GM19351 (cell line): ENCODE results near the gene PLCH1.

Source experiments
- ATAC-seq: cut with Tn5 transposase; IDR thresholded peaks from one replicate; pipeline ENCODE4 v1.9.1; 2021; ENCODE audit warnings: mild to moderate bottlenecking, moderate library complexity; ENCODE audit not compliant: unreplicated experiment

Gene PLCH1, protein sequence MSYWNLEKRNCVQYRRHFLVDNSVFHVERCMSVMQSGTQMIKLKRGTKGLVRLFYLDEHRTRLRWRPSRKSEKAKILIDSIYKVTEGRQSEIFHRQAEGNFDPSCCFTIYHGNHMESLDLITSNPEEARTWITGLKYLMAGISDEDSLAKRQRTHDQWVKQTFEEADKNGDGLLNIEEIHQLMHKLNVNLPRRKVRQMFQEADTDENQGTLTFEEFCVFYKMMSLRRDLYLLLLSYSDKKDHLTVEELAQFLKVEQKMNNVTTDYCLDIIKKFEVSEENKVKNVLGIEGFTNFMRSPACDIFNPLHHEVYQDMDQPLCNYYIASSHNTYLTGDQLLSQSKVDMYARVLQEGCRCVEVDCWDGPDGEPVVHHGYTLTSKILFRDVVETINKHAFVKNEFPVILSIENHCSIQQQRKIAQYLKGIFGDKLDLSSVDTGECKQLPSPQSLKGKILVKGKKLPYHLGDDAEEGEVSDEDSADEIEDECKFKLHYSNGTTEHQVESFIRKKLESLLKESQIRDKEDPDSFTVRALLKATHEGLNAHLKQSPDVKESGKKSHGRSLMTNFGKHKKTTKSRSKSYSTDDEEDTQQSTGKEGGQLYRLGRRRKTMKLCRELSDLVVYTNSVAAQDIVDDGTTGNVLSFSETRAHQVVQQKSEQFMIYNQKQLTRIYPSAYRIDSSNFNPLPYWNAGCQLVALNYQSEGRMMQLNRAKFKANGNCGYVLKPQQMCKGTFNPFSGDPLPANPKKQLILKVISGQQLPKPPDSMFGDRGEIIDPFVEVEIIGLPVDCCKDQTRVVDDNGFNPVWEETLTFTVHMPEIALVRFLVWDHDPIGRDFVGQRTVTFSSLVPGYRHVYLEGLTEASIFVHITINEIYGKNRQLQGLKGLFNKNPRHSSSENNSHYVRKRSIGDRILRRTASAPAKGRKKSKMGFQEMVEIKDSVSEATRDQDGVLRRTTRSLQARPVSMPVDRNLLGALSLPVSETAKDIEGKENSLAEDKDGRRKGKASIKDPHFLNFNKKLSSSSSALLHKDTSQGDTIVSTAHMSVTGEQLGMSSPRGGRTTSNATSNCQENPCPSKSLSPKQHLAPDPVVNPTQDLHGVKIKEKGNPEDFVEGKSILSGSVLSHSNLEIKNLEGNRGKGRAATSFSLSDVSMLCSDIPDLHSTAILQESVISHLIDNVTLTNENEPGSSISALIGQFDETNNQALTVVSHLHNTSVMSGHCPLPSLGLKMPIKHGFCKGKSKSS (N-terminal part only)

DNA sequence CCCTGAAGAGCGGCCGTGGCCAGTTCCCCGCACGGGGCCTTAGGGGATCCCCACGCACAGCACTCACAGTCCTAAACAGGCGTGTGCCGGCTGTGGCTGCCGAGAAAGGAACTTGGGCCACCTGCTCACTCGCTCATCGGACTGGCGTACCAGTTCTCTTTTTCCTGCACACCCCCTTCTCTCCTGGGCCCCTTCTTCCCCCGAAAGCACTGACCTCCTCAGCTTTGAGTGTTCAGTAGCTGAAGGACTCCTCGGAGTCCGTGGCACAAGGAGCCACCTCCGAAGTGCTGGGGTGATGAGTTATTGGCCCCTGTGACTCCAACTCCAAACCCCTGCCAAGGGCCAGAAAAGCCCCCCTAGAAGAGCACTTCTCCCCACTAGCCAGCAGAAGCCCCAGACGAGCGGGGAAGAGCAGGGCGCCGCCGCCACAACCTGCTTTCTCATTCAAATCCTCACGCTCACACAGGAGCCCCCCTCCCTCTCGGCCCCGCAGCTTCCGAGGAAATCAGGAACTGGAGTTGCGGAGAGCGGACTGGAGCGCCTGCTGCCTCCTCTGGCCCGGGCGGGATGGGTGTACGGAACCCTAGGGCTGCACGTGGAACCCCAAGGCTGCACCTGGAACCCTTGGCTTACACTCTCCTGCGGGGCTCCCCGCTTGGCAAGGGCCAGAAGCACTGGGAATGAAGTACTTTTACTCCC, at the start of gene PLCH1:
Gene PLCH1, minus strand, starts transcription at position 446 of the 699 bp plus-strand sequence. CDS start 40,847 bp downstream, outside the sequence.
- ATAC-seq, result peak; percentile 52

DNA sequence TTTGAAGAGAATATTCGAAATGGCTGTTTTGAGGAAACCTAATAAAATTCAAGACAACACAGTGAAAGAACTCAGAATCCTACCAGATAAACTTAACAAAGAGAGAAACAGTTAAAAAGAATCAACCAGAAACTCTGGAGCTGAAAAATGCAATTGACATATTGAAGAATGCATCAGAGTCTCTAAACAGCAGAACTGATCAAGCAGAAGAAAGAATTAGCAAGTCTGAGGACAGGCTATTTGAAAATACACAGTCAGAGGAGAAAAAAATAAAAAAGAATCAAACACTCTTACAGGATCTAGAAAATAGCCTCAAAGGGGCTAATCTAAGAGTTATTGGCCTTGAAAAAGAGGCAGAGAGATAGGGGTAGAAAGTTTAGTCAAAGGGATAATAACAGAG, 47.7 kb upstream of the PLCH1 start:
- no peak for ATAC-seq

DNA sequence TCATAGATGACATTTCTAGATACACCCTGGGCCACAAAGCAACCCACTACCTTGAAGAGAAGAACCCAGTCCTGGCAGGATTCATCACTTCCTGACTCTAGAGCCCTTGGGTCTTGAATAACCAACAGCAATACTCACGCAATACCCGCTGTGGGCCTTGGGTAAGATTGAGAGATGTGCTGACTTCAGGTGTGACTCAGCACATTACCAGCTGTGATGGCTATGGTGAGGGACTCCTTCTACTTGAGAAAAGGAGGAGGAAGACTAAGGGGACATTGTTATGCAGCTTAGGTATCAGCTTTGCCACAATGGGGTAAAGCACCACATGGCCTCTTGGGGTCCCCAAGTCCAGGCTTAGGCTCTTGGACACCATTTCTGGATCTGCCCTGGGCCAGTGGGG, 46.3 kb upstream of the PLCH1 start:
- no peak for ATAC-seq

DNA sequence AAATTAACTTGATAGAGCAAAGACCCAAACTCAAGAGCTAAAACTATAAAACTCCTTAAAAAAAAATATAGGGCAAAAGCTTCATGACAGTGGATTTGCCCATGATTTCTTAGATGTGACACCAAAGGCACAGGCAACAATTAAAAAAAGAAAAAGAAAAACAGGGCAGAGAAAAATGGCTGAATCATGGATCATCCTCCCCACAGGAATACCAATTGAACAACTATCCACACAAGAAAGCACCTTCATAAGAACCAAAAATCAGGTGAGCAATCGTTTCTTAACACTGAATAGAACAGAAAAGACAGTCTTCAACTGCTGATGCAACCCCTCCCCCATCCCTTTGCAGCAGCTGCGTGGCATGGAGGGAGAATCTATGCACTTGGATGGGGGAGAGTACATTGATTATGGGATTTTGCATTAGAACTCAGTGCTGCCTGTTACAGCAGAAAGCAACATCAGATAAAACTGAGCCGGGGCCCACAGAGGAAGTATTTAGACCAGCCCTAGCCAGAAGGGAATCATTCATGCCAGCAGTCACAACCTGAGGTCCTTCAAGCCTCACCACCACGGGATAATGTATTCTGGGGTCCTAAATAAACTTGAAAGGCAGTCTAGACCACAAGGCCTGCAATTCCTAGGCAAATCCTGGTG, 45.5 kb upstream of the PLCH1 start:
- no peak for ATAC-seq

DNA sequence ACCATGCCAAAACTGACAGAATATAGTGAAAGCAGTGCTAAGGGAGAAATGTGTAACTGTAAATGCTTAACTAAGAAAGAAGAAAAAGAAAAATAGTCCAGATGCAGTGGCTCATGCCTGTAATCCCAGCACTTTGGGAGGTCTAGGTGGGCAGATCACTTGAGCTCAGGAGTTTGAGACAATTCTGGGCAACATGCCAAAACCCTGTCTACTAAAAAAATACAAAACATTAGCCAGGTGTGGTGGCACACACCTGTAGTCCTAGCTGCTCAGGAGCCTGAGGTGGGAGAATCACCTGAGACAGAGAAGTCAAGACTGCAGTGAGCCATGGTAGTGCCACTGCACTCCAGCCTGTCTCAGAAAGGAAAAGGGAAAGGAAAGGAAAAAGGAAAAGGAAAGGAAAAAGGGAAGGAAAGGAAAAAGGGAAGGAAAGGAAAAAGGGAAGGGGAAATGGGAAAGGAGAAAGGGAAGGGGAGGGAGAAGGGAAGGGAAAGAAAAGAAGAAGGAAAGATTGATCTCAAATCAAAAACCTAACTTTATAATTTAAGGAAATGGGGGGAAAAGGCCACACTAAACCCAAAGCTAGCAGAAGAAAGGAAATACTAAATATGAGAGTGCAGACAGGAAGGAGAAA, 40.9 kb upstream of the PLCH1 start:
- no peak for ATAC-seq

DNA sequence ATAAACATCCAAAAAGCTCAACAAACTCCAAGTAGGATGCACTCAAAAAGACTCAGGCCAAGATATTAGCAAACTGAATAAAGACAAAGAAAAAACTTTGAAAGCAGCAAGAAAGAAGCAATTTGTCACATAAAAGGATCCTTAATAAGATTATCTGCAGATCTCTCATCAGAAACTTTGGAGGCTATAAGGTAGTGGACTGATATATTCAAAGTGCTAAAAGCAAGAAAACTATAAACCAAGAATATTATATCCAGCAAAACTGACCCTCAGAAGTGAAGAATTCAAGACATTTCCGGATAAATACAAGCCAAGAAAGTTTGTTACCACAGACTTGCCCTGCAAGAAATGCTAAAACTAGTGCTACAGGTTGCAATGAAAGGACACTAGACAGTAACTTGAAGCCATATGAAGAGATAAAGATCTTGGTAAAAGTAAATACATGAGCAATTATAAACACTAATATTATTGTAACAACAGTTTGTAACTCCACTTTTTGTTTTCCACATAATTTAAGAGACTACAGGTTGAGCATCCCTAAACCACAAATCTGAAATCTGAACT, 37.6 kb upstream of the PLCH1 start:
- no peak for ATAC-seq

DNA sequence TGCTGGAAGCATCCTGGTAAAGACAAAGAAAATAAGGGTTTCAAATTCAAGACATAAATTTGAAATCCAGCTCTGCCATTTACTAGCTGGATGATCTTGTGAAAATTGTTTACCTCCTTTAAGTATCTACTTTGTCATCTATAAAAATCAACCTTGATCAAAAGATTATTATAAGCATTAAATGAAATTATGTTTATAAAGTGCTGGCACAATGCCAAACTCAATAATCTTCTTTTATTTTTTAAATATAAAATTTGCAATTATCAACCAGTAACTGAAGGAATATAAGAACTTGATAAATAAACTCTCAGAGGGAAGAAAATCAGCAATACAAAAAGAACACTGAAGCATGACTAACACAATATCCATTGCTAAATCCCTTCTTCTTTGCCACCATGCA, 35.4 kb upstream of the PLCH1 start:
- ATAC-seq, result no peak

DNA sequence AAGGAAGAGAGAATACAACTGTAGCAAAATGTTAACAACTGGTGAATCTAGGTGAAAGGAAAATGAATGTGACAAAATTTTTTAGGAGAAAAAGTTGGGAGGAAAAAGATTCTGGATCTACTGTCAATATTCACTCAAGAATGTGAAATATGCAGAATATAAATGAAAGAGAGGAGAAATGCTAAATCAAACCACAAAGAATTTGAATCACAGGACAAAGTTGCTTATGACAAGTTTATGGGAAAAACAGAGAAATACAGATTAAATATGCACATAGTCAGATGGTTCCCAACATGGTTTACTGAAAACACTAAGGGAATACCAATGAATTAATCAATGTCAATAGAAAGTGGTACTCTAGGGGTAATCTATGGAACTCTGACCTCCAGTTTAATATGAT, 33.6 kb upstream of the PLCH1 start:
- ATAC-seq, result no peak

DNA sequence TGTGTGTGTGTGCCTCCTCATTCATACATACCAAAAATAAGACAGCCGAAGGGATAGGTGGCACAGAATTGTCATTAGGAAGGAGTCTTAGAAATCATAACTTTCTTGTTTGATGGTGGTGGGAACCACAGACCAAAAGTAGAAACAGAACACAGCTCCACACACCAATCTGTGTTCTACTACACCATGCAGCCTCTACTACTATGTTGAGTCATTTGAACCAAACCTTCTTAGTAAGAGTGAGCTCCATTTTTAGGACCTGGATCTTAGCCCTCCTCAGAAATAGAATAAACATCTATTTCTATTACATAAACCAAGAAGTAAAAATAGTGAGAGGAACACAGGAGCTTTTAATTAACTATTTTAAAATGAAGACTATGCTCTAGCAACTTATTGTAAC, 27.9 kb upstream of the PLCH1 start:
- no peak for ATAC-seq

DNA sequence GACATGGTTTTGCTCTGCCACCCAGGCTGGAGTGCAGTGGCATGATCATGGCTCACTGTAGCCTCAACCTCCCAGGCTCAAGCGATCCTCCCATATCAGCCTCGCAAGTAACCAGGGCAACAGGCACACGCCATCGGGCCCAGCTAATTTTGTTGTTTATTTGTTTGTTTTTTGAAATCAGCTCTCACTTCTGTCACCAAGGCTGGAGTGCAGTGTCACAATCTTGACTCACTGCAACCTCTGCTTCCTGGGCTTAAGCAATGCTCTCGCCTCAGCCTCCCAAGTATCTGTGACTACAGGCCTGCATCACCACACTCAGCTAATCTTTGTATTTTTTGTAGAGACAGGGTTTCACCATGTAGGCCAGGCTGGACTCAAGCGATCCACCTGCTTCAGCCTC, 26.3 kb upstream of the PLCH1 start:
- no peak for ATAC-seq

DNA sequence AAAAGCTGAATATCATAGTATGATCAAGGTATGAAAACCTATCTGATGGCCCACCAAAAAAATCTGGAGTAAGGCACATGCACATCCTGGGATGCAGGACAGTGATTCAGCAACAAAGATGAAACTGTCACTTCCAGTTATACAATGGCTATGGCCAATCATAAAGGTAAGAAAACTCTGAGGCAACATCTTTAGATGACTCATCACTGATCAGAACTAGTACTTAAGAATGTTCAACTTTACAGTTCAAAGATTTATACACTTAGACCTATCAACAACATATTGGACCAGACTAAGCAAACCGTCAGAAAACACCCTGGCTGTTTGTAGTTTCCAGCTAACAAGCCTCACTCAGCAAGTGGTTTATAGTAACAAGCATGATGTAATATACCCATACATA, 21.3 kb upstream of the PLCH1 start:
- ATAC-seq, result no peak

DNA sequence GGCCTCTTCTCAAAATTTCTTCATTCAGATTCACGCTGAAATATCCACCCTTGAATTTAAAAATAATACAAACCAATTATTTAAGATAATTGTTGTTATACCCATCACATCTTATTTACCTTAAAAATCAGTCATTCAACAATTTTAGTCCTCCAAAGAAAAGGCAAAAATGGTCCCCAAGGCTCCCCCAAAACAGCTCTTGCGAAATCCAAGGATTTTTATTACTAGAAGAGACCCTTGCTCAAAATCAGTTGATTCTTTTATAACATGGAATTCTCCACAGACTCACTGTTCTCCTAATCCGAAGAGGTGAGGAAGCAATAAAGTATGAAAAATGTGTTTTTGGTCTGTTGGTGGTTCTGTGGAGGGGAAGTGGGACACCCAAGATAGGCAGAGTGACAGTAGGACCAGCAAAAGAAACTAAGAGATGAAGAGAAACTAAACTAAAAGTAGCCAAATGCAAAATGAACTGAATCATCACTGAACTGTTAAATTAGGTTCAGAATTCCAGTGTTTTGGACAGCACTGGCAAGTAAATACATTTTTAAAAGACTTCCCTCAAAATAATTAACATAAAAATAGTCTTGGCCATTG, 19.1 kb upstream of the PLCH1 start:
- peak; percentile 65 for ATAC-seq

DNA sequence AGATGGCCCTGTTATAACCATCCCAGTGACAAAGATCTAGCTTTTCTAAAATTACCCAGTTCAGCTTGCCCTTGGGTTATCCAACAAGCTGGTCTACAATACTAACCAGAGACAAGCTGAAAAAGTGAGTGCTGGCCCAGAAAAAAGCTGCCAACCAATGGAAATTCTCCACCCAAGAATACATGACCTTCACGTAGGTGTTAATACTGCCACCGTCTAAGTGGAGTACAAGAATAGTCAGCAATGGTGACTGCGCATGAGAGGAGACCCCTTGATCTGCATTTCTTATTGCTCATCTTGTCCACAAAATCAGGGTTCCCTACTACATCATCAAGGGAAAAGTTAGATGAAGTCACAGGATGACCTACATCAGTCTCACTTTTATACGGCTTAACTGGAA, 15.8 kb upstream of the PLCH1 start:
- no peak for ATAC-seq

DNA sequence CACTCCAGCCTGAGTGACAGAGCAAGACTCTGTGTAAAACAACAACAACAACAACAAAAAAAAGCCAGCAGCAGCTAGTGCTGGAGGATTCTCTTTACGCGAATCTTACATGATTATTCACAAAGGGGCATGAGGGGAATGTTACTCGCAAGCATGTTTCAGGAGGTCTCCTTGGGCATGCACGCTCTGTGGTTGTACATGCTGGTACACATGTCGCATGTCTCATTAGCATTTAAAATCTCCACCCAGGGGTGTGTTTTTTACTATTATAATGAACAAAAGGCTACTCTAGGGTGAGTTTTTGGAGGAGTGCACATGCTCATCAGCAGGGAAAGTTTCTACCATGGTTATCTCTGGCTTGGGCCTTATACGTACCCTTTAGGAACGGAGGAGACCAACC, 12.7 kb upstream of the PLCH1 start:
- no peak for ATAC-seq

DNA sequence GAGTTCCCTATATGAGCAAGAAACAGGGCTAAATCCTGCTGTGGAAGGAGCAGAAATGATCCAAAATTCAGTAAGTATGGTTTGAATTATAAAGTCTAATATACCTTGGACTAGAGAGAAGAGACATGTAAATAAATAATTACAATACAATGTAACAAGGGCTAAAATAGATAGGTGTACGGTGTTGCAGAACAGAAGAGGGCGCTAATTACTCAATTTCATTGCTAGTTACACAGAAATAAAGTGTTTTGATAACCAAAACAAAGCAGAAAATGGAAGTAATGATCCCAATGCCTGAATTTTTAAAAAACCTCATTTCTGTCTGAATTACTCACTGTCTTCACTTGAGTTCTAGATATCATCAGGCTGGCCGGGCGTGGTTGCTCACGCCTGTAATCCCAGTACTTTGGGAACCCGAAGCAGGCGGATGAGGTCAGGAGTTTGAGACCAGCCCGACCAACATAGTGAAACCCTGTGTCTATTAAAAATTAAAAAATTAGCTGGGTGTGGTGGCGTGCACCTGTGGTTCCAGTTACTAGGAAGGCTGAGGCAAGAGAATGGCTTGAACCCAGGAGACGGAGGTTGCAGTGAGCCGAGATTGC, 8.3 kb upstream of the PLCH1 start:
- peak; percentile 59 for ATAC-seq

DNA sequence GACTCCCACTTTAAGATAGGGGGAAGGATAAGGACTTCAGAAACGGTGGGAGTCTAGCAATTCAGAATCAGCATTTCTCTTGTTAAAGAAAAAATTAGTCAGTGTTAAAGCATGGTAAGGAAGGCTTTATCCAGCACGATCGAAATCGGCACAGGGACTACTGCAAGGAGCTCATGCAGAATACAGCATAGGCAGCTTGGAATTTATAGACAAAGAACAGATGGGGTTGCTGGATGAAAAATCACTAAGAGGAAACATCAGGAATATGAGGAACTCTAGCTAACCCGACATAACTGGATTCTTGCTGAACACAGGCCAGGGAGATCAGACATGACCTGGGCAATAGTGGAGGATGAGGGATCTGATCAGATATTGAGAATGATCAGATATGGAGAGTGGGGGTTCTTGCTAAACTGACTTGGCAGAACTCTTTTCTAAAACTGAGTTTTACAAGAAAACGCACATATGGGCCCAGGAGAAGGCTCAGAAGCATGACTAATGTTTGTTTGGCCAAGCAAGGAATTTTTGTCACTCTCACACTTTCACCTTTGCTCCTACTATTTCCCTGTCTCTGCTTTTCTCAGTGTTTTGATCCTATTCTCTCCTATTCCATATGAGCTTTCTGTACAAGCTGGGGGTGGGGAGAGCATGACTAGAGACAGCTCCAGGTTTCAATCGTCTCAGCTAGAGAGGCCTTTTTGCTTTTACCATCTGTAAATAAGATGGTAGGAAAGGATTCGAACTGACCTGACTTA, 3.9 kb upstream of the PLCH1 start:
- ATAC-seq, result no peak

DNA sequence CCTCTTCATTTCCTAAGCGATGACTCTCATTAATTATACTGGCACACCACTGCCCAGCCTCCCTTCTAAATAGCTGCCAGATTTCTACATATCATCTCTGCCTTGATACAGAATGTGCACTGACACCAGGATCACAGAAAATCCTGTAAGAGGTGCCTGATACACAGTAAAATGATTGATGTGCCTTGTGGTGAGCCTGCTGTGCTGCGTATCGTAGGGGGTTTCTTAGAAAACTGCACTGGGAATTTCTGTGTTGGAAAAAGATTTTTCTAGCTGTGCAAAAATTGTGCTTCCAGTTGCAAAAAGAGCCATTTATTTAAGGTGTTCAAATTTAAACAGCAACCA, 3.0 kb upstream of the PLCH1 start:
- ATAC-seq, result no peak
